ES-I3 (cell line): ENCODE data around the gene SDHAF2.
"Not testable (repeated sequence)": the region's sequence is repeated elsewhere in the genome, so short reads cannot be mapped to it uniquely, and the experiment has no call there.

ENCODE experiments used
- H3K36me3 ChIP-seq: 2 replicates; pipeline ENCODE4 v1.6.1; 2013; ENCODE audit warnings: mild to moderate bottlenecking, low read length, control low read depth, moderate library complexity; ENCODE audit not compliant: insufficient read depth
- H3K4me1 ChIP-seq: 2 replicates; pipeline ENCODE4 v1.6.1; 2013; ENCODE audit warnings: mild to moderate bottlenecking, control low read depth, low read length; ENCODE audit not compliant: insufficient read depth
- H3K9ac ChIP-seq: 2 replicates; pipeline ENCODE4 v1.6.1; 2013; ENCODE audit warnings: low read depth, mild to moderate bottlenecking, low read length, moderate library complexity
- H3K9me3 ChIP-seq: 2 replicates; pipeline ENCODE4 v1.6.1; 2013; ENCODE audit warnings: mild to moderate bottlenecking, low read length, moderate library complexity; ENCODE audit not compliant: control insufficient read depth, insufficient read depth

The SDHAF2 gene

GRCh38 chr11:61429691-61430582 is at the start of gene SDHAF2, which contains the start of gene CPSF7:
Gene SDHAF2 (plus strand): TSS chr11:61430124. CDS start chr11:61430147, 23 bp downstream.
Gene CPSF7 (minus strand): TSS chr11:61429975. CDS start chr11:61429235, 740 bp downstream.
- Histone ChIP-seq H3K36me3 (peaks cover 24% of the 10 kb centered on the region), H3K9ac (peak within 1 kb of the TSS; percentile 86), H3K9me3 (no peaks in the 10 kb centered on the region), H3K4me1 (no peaks in the 10 kb centered on the region)

GRCh38 chr11:61380884-61381283 is 49.0 kb upstream of the SDHAF2 start:
- no peaks in the 10 kb centered on the region for H3K4me1 ChIP-seq
- no peaks in the 10 kb centered on the region for H3K9me3 ChIP-seq
- no peak overlapping the region for H3K9ac ChIP-seq
- H3K36me3 ChIP-seq: no peaks in the 10 kb centered on the region

DNA sequence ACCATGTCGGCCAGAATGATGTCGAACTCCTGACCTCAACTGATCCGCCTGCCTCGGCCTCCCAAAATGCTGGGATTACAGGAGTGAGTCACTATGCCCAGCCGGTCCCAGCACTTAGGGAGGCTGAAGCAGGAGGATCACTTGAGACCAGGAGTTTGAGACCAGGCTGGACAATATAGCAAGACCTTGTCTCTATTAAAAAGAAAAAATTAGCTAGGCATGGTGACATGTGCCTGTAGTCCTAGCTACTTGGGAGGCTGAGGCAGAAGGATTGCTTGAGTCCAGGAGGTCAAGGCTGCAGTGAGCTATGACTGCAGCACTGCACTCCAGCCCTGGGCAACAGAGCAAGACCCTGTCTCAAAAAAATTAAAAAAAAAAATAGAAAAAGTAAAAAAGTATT is 46.1 kb upstream of the SDHAF2 start:
- not testable (repeated sequence) for H3K9me3 ChIP-seq, H3K4me1 ChIP-seq, H3K36me3 ChIP-seq, H3K9ac ChIP-seq

DNA sequence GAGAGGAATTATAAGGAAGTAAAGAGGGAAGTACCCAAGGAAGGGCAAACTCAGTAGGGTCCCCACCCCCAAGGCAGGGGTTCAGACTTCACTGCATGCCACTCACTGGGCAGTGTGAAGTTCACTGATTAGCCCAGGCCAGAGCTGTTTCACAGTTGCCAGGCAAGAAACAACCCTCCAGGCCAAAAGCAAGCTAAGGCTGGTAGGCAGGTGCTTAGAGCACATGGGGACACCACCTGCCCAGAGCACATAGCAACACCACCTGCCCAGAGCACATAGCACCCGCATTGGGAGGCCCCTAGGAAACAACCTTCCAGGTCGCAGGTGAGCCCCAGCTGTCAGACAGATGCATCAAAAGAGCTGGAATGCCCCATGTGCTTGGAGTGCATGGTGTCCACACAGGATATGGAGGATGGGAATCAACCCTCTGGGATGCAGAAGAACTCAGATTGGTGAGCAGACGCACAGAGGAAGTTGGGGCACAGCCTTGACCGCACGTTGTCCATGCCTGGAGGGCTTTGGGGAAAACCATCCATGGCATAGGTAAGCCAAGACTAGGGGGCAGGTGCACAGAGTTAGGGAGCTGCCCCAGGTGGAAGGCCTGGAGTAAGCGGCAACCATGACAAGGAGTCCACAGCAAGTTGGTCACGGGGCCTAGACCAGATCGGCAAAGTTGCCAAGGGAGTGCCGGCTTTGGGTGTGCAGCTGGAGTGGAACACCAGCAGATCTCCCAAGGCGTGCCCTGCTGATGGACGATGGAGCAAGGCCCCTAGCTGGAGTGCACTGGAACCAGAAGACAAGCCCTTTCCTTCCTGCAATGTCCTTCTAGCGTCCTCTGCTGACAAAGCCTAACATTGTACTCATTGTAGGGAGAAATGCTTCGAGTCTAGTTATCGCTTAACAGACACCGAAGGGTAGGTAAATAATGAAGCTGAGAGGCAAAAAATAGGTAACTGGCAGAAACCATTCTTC is 45.4 kb upstream of the SDHAF2 start:
- no peaks in the 10 kb centered on the region for H3K36me3 ChIP-seq
- no peaks in the 10 kb centered on the region for H3K4me1 ChIP-seq
- no peak overlapping the region for H3K9ac ChIP-seq
- no peaks in the 10 kb centered on the region for H3K9me3 ChIP-seq

DNA sequence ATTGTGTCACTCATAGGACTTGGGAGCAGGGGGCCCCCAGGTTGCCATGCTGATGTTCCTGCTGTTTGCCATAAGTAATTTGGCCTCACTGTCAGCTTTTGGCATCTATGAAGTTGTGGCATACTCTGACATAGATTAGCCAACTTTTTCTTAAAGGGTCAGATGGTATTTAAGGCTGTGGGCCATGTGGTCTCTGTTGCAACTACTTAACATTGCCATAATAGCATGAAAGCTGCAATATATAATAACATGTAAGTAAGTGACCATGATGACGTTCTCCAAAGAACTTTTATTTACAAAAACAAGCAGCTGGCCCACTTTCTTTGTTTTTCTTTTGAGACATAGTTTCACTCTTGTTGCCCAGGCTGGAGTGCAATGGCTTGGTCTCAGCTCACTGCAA is 39.8 kb upstream of the SDHAF2 start:
- Histone ChIP-seq H3K36me3 (no peaks in the 10 kb centered on the region), H3K9me3 (no peaks in the 10 kb centered on the region), H3K4me1 (0 out of 2 replicates have a peak, but pooled peaks cover 2% of the 10 kb centered on the region), H3K9ac (no peak overlapping the region)

GRCh38 chr11:61392981-61393595 is 36.8 kb upstream of the SDHAF2 start:
- Histone ChIP-seq H3K36me3 (peaks cover 6% of the 10 kb centered on the region; the same call in 1 of the 2 replicates), H3K9ac (peak overlapping the region; percentile 89), H3K4me1 (0 out of 2 replicates have a peak, but pooled peaks cover 2% of the 10 kb centered on the region), H3K9me3 (no peaks in the 10 kb centered on the region)

- Histone ChIP-seq H3K36me3 (peaks cover 27% of the 10 kb centered on the region; the same call in 1 of the 2 replicates), H3K9me3 (no peaks in the 10 kb centered on the region), H3K4me1 (no peaks in the 10 kb centered on the region), H3K9ac (no peak overlapping the region)
Measured at GRCh38 chr11:61401173-61401572, 28.8 kb upstream of the SDHAF2 start.

DNA sequence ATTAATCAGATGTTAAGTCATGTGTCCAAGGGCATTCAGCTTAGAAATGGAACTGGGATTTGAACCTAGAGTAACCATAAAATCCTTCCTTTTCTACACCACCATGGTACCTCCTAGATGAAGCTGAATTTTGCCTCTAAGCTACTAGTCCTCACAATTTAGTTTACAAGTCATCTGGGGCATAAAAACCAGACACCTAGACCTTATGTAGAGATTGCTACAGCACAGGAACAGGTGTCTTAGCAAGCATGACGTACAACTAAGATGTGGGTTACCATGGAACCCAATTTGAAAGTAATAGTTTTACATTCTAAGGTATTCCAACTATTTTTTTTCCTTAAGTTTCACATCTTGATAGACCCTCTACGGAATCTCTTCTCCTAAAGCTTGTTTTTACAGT is 28.4 kb upstream of the SDHAF2 start:
- no peak overlapping the region for H3K9ac ChIP-seq
- no peaks in the 10 kb centered on the region for H3K4me1 ChIP-seq
- H3K36me3 ChIP-seq: peaks cover 30% of the 10 kb centered on the region; the same call in 1 of the 2 replicates
- H3K9me3 ChIP-seq: no peaks in the 10 kb centered on the region

- Histone ChIP-seq H3K9me3 (no peaks in the 10 kb centered on the region), H3K4me1 (no peaks in the 10 kb centered on the region), H3K9ac (no peak overlapping the region), H3K36me3 (peaks cover 30% of the 10 kb centered on the region)
Measured at GRCh38 chr11:61403658-61404057, 26.3 kb upstream of the SDHAF2 start.

GRCh38 chr11:61404103-61404502 is 25.8 kb upstream of the SDHAF2 start:
- H3K36me3 ChIP-seq: peaks cover 32% of the 10 kb centered on the region
- H3K9ac ChIP-seq: no peak overlapping the region
- no peaks in the 10 kb centered on the region for H3K4me1 ChIP-seq
- no peaks in the 10 kb centered on the region for H3K9me3 ChIP-seq

DNA sequence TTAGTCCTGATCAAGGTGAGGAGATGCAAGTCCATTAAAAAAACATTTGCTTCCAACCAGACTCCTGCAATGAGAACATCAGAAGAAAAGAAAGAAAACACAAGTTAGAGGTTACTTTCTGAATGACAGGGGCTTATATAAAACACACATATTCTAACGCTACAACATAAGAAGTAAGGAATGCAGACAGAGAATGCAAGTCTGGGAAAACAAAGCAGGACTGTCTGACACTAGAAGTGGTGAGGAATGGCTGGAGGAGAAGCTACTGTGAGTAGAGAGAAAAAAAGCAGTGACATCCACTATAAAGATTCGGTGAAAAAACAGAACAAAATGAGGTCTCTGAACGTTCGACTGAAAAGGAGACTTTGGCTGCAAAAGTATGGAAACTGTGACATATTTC is 25.3 kb upstream of the SDHAF2 start:
- Histone ChIP-seq H3K4me1 (no peaks in the 10 kb centered on the region), H3K9ac (no peak overlapping the region), H3K36me3 (peaks cover 32% of the 10 kb centered on the region), H3K9me3 (no peaks in the 10 kb centered on the region)

DNA sequence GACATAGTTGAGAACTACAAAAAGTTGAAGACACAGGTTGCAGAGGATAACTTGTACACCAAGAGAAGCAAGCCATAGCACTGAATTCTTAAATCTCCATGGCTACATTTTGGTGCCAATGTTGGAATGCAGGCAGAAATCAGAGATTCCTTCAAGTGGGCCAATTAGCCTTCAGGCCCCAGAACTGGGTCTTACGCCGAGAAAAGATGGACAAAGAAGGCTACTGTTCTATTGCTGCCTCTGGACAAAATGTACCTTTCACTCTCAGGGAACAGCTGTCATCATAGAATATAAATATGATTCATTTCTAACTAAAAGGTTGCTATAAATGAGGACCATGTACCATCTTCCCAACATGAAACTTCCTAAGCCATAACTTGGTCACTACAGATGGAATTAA is 23.9 kb upstream of the SDHAF2 start:
- H3K36me3 ChIP-seq: peaks cover 41% of the 10 kb centered on the region

DNA sequence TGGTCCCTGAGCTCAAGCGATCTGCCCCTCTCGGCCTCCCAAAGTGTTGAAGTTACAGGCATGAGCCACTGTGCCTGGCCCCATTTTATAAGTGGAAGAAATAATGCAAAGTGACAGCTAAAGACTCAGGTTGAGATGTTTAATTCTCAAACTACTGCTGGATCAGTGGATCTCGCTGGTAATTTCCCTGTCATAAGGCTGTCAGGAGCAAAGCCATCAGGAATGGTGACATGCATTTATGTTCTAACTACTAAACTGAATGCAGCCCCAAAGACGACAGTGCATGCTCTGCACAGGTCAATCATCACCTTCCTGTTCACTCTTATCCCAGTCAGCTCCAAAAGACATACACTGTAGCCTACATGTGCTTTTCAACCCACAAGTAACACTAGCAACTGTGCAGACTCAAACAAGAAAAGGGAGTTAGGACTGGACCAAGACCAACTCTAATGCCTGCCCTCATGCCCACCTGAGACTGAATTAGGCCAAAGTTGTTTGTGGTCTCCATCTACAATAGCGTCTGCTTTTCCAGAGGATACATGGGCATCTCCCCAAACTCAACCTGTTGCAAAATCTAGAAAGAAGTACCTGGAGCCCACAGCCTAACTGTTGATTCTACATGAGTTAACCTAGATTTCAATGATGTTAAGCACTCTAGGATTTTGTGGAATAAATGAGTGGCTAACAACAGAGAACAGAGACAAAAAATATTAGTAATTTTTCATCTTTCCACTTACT is 22.8 kb upstream of the SDHAF2 start:
- H3K4me1 ChIP-seq: no peaks in the 10 kb centered on the region
- H3K9ac ChIP-seq: no peak overlapping the region
- no peaks in the 10 kb centered on the region for H3K9me3 ChIP-seq
- peaks cover 49% of the 10 kb centered on the region for H3K36me3 ChIP-seq

More for the DNA sequence above, 23.9 kb upstream of the SDHAF2 start:
- H3K4me1 ChIP-seq: no peaks in the 10 kb centered on the region
- H3K9me3 ChIP-seq: no peaks in the 10 kb centered on the region
- H3K9ac ChIP-seq: no peak overlapping the region
